Measurements from ENCODE around the gene GLDN. TPM values are rescaled to one million over a fixed set of nuclear protein-coding genes. Genes with fewer than 3 reads are reported as not detected.

The GLDN gene
- total RNA-seq, 1 experiment from 2014 or later, result 0.57 TPM

- DNase-seq (ENCODE audit: low read depth, low spot score) (no peak), ATAC-seq (no peak)
- TF ChIP-seq REST (IDR thresholded peaks at IDR 0.05; ENCODE audit: insufficient read depth in 1 of 2, low read depth in 2 of 2, low read length in 1 of 2) (no peak), SIN3A (IDR thresholded peaks at IDR 0.05; ENCODE audit: borderline replicate concordance, insufficient read depth, low read depth, low read length) (no peak), CTCF (IDR thresholded peaks at IDR 0.05) (no peak), POLR2AphosphoS5 (IDR thresholded peaks at IDR 0.05; ENCODE audit: low read depth, low read length) (no peak), TCF7L2 (IDR thresholded peaks at IDR 0.05; ENCODE audit: low read depth, low read length) (no peak)
- BruUV-seq (replicated peaks), result no TSS peak
- Histone ChIP-seq H3K27ac (ENCODE audit: low read length) (no peak overlapping the region), H3K4me3 (ENCODE audit: low read depth in 2 of 2, low read length in 2 of 2) (no peak overlapping the region), H3K9me3 (ENCODE audit: control insufficient read depth, insufficient read depth, low read depth, low read length) (no peaks in the 10 kb centered on the region), H3K4me1 (ENCODE audit: control insufficient read depth, insufficient read depth, low read length) (no peaks in the 10 kb centered on the region), H3K27me3 (ENCODE audit: control insufficient read depth, insufficient read depth, low read length) (no peaks in the 10 kb centered on the region), H3K36me3 (ENCODE audit: control insufficient read depth, insufficient read depth, low read length) (no peaks in the 10 kb centered on the region)
- in situ Hi-C loops (cut with HindIII; ENCODE audit: low pct_unique_long_range_greater_than_20kb, low sequenced_read_pairs) (no loop called here), intact Hi-C loops (cut with micrococcal nuclease; ENCODE audit: unreplicated experiment) (no loop called here)
- POLR2A ChIA-PET, result no interaction called here
- CTCF ChIA-PET, result no interaction called here
Measured at GRCh38 chr15:51348688-51349087, 7.2 kb downstream of the GLDN start.

GRCh38 chr15:51349156-51349844, 7.8 kb downstream of the GLDN start:
- H3K36me3 ChIP-seq (ENCODE audit: control insufficient read depth, insufficient read depth, low read length), result no peaks in the 10 kb centered on the region
- ChIA-PET POLR2A (no interaction called here), CTCF (no interaction called here)
- ATAC-seq (no peak), DNase-seq (ENCODE audit: low read depth, low spot score) (no peak)
- H3K27ac ChIP-seq (ENCODE audit: low read length), result no peak overlapping the region
- no peaks in the 10 kb centered on the region for H3K4me1 ChIP-seq (ENCODE audit: control insufficient read depth, insufficient read depth, low read length)
- H3K4me3 ChIP-seq (ENCODE audit: low read depth in 2 of 2, low read length in 2 of 2), result no peak overlapping the region
- no peaks in the 10 kb centered on the region for H3K9me3 ChIP-seq (ENCODE audit: control insufficient read depth, insufficient read depth, low read depth, low read length)
- no peak for TF ChIP-seq TCF7L2 (IDR thresholded peaks at IDR 0.05; ENCODE audit: low read depth, low read length)
- TF ChIP-seq REST (IDR thresholded peaks at IDR 0.05; ENCODE audit: insufficient read depth in 1 of 2, low read depth in 2 of 2, low read length in 1 of 2), result no peak
- TF ChIP-seq SIN3A (IDR thresholded peaks at IDR 0.05; ENCODE audit: borderline replicate concordance, insufficient read depth, low read depth, low read length), result no peak
- no peak for TF ChIP-seq POLR2AphosphoS5 (IDR thresholded peaks at IDR 0.05; ENCODE audit: low read depth, low read length)
- TF ChIP-seq CTCF (IDR thresholded peaks at IDR 0.05), result no peak
- no peaks in the 10 kb centered on the region for H3K27me3 ChIP-seq (ENCODE audit: control insufficient read depth, insufficient read depth, low read length)
- in situ Hi-C loops (cut with HindIII; ENCODE audit: low pct_unique_long_range_greater_than_20kb, low sequenced_read_pairs), result no loop called here
- no TSS peak for BruUV-seq (replicated peaks)
- intact Hi-C loops (cut with micrococcal nuclease; ENCODE audit: unreplicated experiment), result no loop called here
